GM18873 (cell line): ENCODE results near the gene GPR150.
A peak's percentile ranks its signal among the peaks of the same experiment; 100 is the strongest.
"Not testable (repeated sequence)": the region's sequence is repeated elsewhere in the genome, so short reads cannot be mapped to it uniquely, and the experiment has no call there.

Experiments
- ATAC-seq: cut with Tn5 transposase; IDR thresholded peaks from one replicate; pipeline ENCODE4 v1.9.1; 2021; ENCODE audit warnings: mild to moderate bottlenecking, moderate library complexity, moderate number of reproducible peaks; ENCODE audit not compliant: unreplicated experiment, low FRiP score

Gene GPR150

GRCh38 chr5:95621839-95622629 is 2.1 kb downstream of the GPR150 start:
- no peak for ATAC-seq

- ATAC-seq: no peak
These were observed 3.8 kb downstream of the GPR150 start for GRCh38 chr5:95623706-95624105.

GRCh38 chr5:95624368-95624767 is 4.5 kb downstream of the GPR150 start:
- no peak for ATAC-seq

GRCh38 chr5:95626701-95627100 is 6.8 kb downstream of the GPR150 start:
- no peak for ATAC-seq

- no peak for ATAC-seq
These were observed 8.3 kb downstream of the GPR150 start for GRCh38 chr5:95627971-95628810.

DNA sequence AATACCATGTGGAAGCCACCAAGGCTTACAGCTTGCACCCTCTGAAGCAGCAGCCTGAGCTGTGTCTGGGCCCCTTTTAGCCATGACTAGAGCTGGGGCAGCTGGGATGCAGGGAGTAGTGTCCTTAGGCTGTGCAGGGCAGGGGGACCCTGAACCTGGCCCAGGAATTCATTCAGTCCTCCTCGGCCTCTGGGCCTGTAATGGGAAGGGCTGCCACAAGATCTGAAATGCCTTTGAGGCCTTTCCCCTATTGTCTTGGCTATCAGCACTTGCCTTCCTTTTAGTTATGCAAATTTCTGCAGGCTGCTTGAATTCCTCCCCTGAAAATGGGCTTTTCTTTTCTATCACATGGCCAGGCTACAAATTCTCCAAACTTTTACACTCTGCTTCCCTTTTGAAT is 9.0 kb downstream of the GPR150 start:
- no peak for ATAC-seq

GRCh38 chr5:95630394-95630917 is 10.6 kb downstream of the GPR150 start:
- no peak for ATAC-seq

DNA sequence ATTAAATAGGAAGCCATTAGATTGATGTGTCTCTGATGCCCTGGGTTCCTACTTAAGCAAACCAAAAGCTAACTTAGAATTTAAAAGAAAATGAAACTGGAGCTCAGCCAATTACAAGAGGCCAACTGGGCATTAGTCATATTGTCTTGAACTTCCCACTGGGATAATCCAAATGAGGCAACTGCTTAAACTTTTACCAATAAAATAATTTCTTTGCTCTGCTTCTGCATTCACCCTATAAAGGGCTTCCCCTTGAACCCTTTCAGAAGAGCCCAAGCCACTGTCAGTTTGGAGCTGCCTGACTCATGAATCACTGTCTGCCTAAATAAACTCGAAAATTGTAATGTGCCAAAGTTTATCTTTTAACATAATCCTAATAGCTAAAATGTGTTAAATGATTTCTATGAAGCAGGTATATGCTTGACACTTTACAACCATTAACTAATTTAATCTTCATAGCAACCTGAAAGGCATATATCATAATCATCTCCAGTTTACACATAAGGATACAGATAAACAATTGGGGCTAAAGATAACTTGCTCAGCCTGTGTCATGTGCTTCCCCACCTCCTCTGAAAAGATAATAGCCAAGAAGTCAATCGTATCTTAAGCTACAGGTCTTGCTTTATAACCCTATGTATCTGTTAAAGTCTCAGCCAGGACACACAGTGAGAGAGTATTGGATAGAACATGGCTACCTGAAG is 11.5 kb downstream of the GPR150 start:
- no peak for ATAC-seq

- ATAC-seq: peak; percentile 94
These were observed 12.2 kb downstream of the GPR150 start for GRCh38 chr5:95631991-95632675.

- not testable (repeated sequence) for ATAC-seq
These were observed 13.1 kb downstream of the GPR150 start for GRCh38 chr5:95632942-95633341.

GRCh38 chr5:95633671-95634070 is 13.8 kb downstream of the GPR150 start:
- no peak for ATAC-seq

DNA sequence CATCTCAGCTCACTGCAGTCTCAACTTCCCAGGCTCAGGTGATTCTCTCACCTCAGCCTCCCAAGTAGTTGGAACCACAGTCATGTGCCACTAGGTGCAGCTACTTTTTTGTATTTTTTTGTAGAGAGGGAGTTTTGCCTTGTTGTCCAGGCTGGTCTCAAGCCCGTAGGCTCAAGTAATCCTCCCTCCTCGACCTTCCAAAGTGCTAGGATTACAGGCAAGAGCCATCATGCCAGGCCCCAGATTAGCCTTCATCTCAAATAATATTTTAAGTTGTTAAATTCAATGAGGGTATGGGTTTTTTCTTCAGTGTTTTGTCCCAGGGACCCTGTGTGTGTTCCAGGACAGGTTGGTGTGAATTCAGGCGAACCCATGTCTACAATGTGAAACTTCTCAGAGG is 14.2 kb downstream of the GPR150 start:
- ATAC-seq: no peak

GRCh38 chr5:95638632-95639031 is 18.7 kb downstream of the GPR150 start:
- ATAC-seq: no peak

GRCh38 chr5:95641741-95642220 is 21.9 kb downstream of the GPR150 start:
- no peak for ATAC-seq

- ATAC-seq: no peak
These were observed 23.3 kb downstream of the GPR150 start for GRCh38 chr5:95643152-95643551.

DNA sequence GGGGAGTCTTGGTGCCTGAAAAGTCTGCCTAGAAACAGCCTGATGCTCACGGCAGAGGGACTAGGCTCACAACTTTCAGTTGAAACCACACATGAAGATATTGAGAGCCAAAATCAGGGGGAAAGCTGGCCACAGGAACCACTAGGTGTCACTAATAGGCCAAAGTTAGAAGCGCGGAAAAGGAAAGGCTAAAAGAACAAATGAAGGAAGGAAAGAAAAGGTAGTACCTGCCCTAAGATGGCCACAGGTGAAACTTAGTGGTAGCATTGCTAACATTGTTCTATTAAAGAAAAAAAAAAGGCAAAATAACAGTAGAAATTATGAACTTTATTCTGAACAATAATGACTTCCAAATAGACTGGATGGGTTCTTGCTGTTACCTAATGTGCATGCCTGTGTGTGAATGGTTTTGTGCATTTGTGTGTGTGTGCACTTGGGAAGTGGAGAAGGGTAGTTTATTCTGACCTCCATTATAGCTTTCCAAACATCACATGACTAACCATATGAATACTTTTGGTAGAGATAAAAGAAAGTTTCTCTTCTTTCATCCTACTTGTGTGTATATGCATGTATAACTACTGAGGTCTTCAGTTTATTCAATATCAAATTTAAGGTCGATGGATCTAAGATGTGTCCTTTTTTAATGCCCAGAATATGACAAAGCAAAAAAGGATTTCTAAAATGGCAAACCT is 24.6 kb downstream of the GPR150 start:
- peak; percentile 32 for ATAC-seq

DNA sequence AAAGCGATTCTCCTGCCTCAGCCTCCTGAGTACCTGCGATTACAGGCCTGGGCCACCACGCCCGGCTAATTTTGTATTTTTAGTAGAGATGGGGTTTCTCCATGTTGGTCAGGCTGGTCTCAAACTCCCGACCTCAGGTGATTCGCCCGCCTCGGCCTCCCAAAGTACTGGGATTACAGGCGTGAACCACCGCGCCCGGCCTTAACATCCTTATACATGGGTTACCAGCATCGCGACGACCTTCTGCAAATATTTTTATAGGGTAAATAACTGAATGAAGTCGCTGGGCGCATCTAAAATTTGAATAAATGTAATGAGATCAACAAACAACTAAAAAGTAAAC is 26.3 kb downstream of the GPR150 start:
- not testable (repeated sequence) for ATAC-seq

- peak; percentile 95 for ATAC-seq
These were observed 26.9 kb downstream of the GPR150 start, which contains the start of gene RFESD for GRCh38 chr5:95646569-95647431. TSS of gene RFESD (plus strand) at chr5:95646777. CDS start at chr5:95652272, 5,495 bp downstream.
